H1 (cell line): ENCODE results near the gene LIPG. TPM values are rescaled to one million over a fixed set of nuclear protein-coding genes. Genes with fewer than 3 reads are reported as not detected.

Experiments
- CTCF ChIA-PET: fragments of 300-600 bp; sonication (Branson Sonifier 250); formaldehyde crosslinking; loops from one replicate; lab custom pipeline; 2021; ENCODE audit not compliant: partially characterized antibody; lab: Charles Lee
- POLR2A ChIA-PET: fragments of 300-600 bp; sonication (Branson Sonifier 250); formaldehyde crosslinking; loops from one replicate; lab custom pipeline; 2021; ENCODE audit warnings: inconsistent platforms; ENCODE audit not compliant: partially characterized antibody; lab: Charles Lee
- DNase-seq, 2 experiments: peaks; one replicate each; pipeline versions ENCODE4 v3.0.0 to v3.0.0-alpha.2; 2010 to 2022; ENCODE audit warnings: low spot score in 2 of 2, low read depth in 1 of 2, mixed read lengths in 1 of 2
- FAIRE-seq: peaks from 2 replicates; lab custom pipeline; 2011; peaks lifted over from hg19 to GRCh38; lab: Jason Lieb, UNC
- H2AFZ ChIP-seq: 2 replicates; pipeline ENCODE4 v1.8.1; 2012; ENCODE audit warnings: low read length, inconsistent platforms
- H2AK5ac ChIP-seq: 2 replicates; pipeline ENCODE4 v1.6.1; 2013; ENCODE audit warnings: low read depth, low read length
- H2BK120ac ChIP-seq: replicated peaks from 2 replicates; pipeline ENCODE3; 2013; ENCODE audit warnings: low read depth, low read length, inconsistent platforms
- H2BK12ac ChIP-seq: 2 replicates; pipeline ENCODE4 v1.6.1; 2013; ENCODE audit warnings: low read depth, low read length
- H2BK15ac ChIP-seq: 2 replicates; pipeline ENCODE4 v1.6.1; 2013; ENCODE audit warnings: low read length
- H2BK20ac ChIP-seq: 2 replicates; pipeline ENCODE4 v1.6.1; 2013; ENCODE audit warnings: low read length
- H2BK5ac ChIP-seq: 2 replicates; pipeline ENCODE4 v1.6.1; 2013; ENCODE audit warnings: low read depth, low read length
- H3K14ac ChIP-seq: 2 replicates; pipeline ENCODE4 v1.6.1; 2013; ENCODE audit warnings: inconsistent platforms; ENCODE audit not compliant: insufficient read length
- H3K18ac ChIP-seq: 2 replicates; pipeline ENCODE4 v1.6.1; 2013; ENCODE audit warnings: low read length; ENCODE audit errors: extremely low read depth
- H3K23ac ChIP-seq: 2 replicates; pipeline ENCODE4 v1.6.1; 2013; ENCODE audit warnings: inconsistent platforms; ENCODE audit not compliant: insufficient read length
- H3K23me2 ChIP-seq: 2 replicates; pipeline ENCODE4 v1.6.1; 2013; ENCODE audit warnings: low read depth, low read length
- H3K27ac ChIP-seq: 2 replicates; pipeline ENCODE4 v1.6.1; 2011; ENCODE audit warnings: low read depth, low read length, inconsistent platforms
- H3K27me3 ChIP-seq, 4 experiments: replicated peaks in 1 of 4; 1 replicate in 1 of 4; 2 replicates in 3 of 4; pipeline versions ENCODE4 v1.6.1 to v1.8.1; 2011 to 2013; ENCODE audit warnings: low read length in 3 of 4, mild to moderate bottlenecking in 3 of 4, inconsistent platforms in 2 of 4, mixed read lengths in 2 of 4, moderate library complexity in 1 of 4; ENCODE audit not compliant: control insufficient read depth in 3 of 4, insufficient read depth in 3 of 4; ENCODE audit errors: extremely low read depth in 1 of 4
- H3K36me3 ChIP-seq, 4 experiments: 2 replicates each; pipeline versions ENCODE4 v1.6.1 to v1.8.1; 2011 to 2013; ENCODE audit warnings: mild to moderate bottlenecking in 4 of 4, low read length in 3 of 4, moderate library complexity in 2 of 4, control low read depth in 1 of 4, inconsistent platforms in 1 of 4; ENCODE audit not compliant: insufficient read depth in 4 of 4, control insufficient read depth in 2 of 4
- H3K4ac ChIP-seq: replicated peaks from 2 replicates; pipeline ENCODE3; 2013; ENCODE audit warnings: low read length, low read depth, mixed read lengths, inconsistent platforms; ENCODE audit not compliant: insufficient read length
- H3K4me1 ChIP-seq, 4 experiments: replicated peaks in 1 of 4; 1 replicate in 1 of 4; 2 replicates in 3 of 4; pipeline versions ENCODE4 v1.6.1 to v1.8.1; 2011 to 2013; ENCODE audit warnings: low read length in 3 of 4, inconsistent platforms in 2 of 4, mixed read lengths in 1 of 4; ENCODE audit not compliant: insufficient read depth in 4 of 4, control insufficient read depth in 3 of 4
- H3K4me2 ChIP-seq, 2 experiments: 2 replicates each; pipeline versions ENCODE4 v1.6.1 to v1.8.1; 2011 to 2013; ENCODE audit warnings: low read depth in 2 of 2, low read length in 2 of 2, control low read depth in 1 of 2, inconsistent platforms in 1 of 2, mild to moderate bottlenecking in 1 of 2; ENCODE audit not compliant: insufficient read depth in 1 of 2
- H3K4me3 ChIP-seq, 4 experiments: fragments of 200-600, 300-600 bp in 1 of 4; sonication (generic), shearing (Covaris generic), sonication (Bioruptor Twin) in 1 of 4; 2 replicates each; pipeline versions ENCODE4 v1.5.1 to v1.8.1; 2011 to 2016; ENCODE audit warnings: low read length in 4 of 4, low read depth in 3 of 4, control low read depth in 2 of 4, inconsistent platforms in 2 of 4, mild to moderate bottlenecking in 2 of 4, mixed read lengths in 1 of 4, moderate library complexity in 1 of 4; ENCODE audit not compliant: insufficient read depth in 2 of 4; ENCODE audit errors: extremely low read depth in 1 of 4
- H3K56ac ChIP-seq: replicated peaks from 2 replicates; pipeline ENCODE3; 2013; ENCODE audit warnings: low read depth, mild to moderate bottlenecking, mixed read lengths, low read length, inconsistent platforms; ENCODE audit not compliant: insufficient read length
- H3K79me1 ChIP-seq: 2 replicates; pipeline ENCODE4 v1.6.1; 2013; ENCODE audit warnings: low read depth, low read length, control low read depth
- H3K79me2 ChIP-seq, 2 experiments: 2 replicates each; pipeline versions ENCODE4 v1.6.1 to v1.8.1; 2012 to 2013; ENCODE audit warnings: low read length in 2 of 2, mild to moderate bottlenecking in 2 of 2, inconsistent platforms in 1 of 2; ENCODE audit not compliant: insufficient read depth in 2 of 2, control insufficient read depth in 1 of 2
- H3K9ac ChIP-seq, 4 experiments: replicated peaks in 1 of 4; 1 replicate in 1 of 4; 2 replicates in 3 of 4; pipeline versions ENCODE4 v1.6.1 to v1.8.1; 2011 to 2013; ENCODE audit warnings: low read depth in 3 of 4, low read length in 3 of 4, control low read depth in 2 of 4, mild to moderate bottlenecking in 2 of 4, moderate library complexity in 2 of 4, inconsistent platforms in 1 of 4; ENCODE audit errors: extremely low read depth in 1 of 4
- H3K9me3 ChIP-seq, 2 experiments: 2 replicates each; pipeline versions ENCODE4 v1.6.1 to v1.8.1; 2012 to 2013; ENCODE audit warnings: mild to moderate bottlenecking in 2 of 2, moderate library complexity in 2 of 2, control low read depth in 1 of 2, inconsistent platforms in 1 of 2, low read depth in 1 of 2, low read length in 1 of 2, mixed read lengths in 1 of 2; ENCODE audit not compliant: insufficient read depth in 2 of 2
- H4K20me1 ChIP-seq, 2 experiments: replicated peaks in 1 of 2; 2 replicates each; pipeline versions ENCODE3 to v1.8.1; 2011 to 2013; ENCODE audit warnings: inconsistent platforms in 2 of 2, low read length in 2 of 2, mild to moderate bottlenecking in 1 of 2; ENCODE audit not compliant: insufficient read depth in 2 of 2, control insufficient read depth in 1 of 2
- H4K5ac ChIP-seq: 2 replicates; pipeline ENCODE4 v1.6.1; 2013; ENCODE audit warnings: low read length, low read depth, mixed read lengths, inconsistent platforms; ENCODE audit not compliant: insufficient read length
- H4K8ac ChIP-seq: 2 replicates; pipeline ENCODE4 v1.8.0; 2013; ENCODE audit warnings: mild to moderate bottlenecking, moderate library complexity, low read length, inconsistent platforms; ENCODE audit not compliant: insufficient read depth; ENCODE audit errors: extremely low read depth
- H4K91ac ChIP-seq: replicated peaks from 2 replicates; pipeline ENCODE3; 2013; ENCODE audit warnings: low read length, mixed read lengths, inconsistent platforms; ENCODE audit not compliant: insufficient read length
- ASH2L ChIP-seq: fragments of 200-600, 300-600 bp; sonication (generic); IDR thresholded peaks from one replicate; pipeline ENCODE4 v1.7.1; 2017; ENCODE audit warnings: low read length
- ATF3 ChIP-seq: IDR thresholded peaks from 2 replicates; pipeline ENCODE4 v1.6.1; 2011; ENCODE audit warnings: low read depth, mild to moderate bottlenecking, low read length; ENCODE audit not compliant: insufficient read depth
- EGR1 ChIP-seq: IDR thresholded peaks from 2 replicates; pipeline ENCODE4 v1.6.1; 2011; ENCODE audit warnings: low read depth, low read length, borderline replicate concordance
- polyA plus RNA-seq, 7 experiments: library from polyadenylated mRNA; depleted of rRNA in 3 of 7; stranded (reverse) in 5 of 7; unstranded in 2 of 7; fragments of >200 nt in 5 of 7; fragments of 200-250 nt in 2 of 7; gene quantifications; 1 replicate in 5 of 7; 2 replicates in 1 of 7; 4 replicates in 1 of 7; pipeline versions ENCODE4 v1.2.1 to v1.2.3, GENCODE V29; 2011 to 2013; ENCODE audit warnings: missing spikeins in 2 of 7, mixed read lengths in 2 of 7
- total RNA-seq: library from RNA; stranded (reverse); fragmentation: NEBNext Ultra II Directional; extraction: Animal tissue kit (Norgen Biotek cat#: 25700); gene quantifications from 2 replicates; pipeline ENCODE4 v1.2.1, GENCODE V29; 2021

The LIPG gene
- total and polyA plus RNA-seq, 2 of the 8 experiments (the other 6 are each of a cell fraction or from before 2014, with no cell fraction given): 9.2 to 9.8 TPM

GRCh38 chr18:49630246-49630699 lies 68.4 kb downstream of the LIPG start:
- FAIRE-seq: no peak

More at GRCh38 chr18:49630246-49630699, 68.4 kb downstream of the LIPG start:
- Histone ChIP-seq H3K14ac (no peak overlapping the region), H2BK12ac (0 out of 2 replicates have a peak overlapping the region, but pooled peaks have one; percentile 17), H3K4ac (no peak overlapping the region), H3K4me2 (no peak overlapping the region), H2BK120ac (no peak overlapping the region), H3K27me3 (no peaks in the 10 kb centered on the region), H3K56ac (no peak overlapping the region), H3K79me2 (no peaks in the 10 kb centered on the region), H2BK20ac (0 out of 2 replicates have a peak overlapping the region, but pooled peaks have one; percentile 32), H3K4me1 (peaks cover 0 to 5% (median 0%) of the 10 kb centered on the region in 4 experiments; a peak in 3 of 7 replicates), H3K9ac (no peak overlapping the region), H2AFZ (no peak overlapping the region), H3K18ac (no peak overlapping the region), H4K5ac (no peak overlapping the region), H4K91ac (no peak overlapping the region), H3K27ac (no peak overlapping the region), H3K36me3 (no peaks in the 10 kb centered on the region), H2BK15ac (no peak overlapping the region), H3K23ac (no peak overlapping the region), H3K79me1 (no peaks in the 10 kb centered on the region), H2AK5ac (no peak overlapping the region), H3K23me2 (no peaks in the 10 kb centered on the region), H2BK5ac (no peak overlapping the region; the same call in 1 of the 2 replicates), H4K8ac (no peak overlapping the region), H3K9me3 (no peaks in the 10 kb centered on the region), H3K4me3 (no peak overlapping the region), H4K20me1 (no peaks in the 10 kb centered on the region)
- CTCF ChIA-PET: interaction anchor here (0.6 to 5.8 kb wide), 9 partner anchors 11 to 94 kb away, joined by 3 to 53 read pairs (median 4); no protein-coding TSS in a partner anchor
- POLR2A ChIA-PET: interaction anchor here (0.6 kb wide), 1 partner anchor 683 kb away, joined by 3 read pairs; no protein-coding TSS in a partner anchor
- TF ChIP-seq ATF3: no peak
- TF ChIP-seq ASH2L: no peak
- no peak for TF ChIP-seq EGR1
- DNase-seq: no peak
